Peyer's patch (tissue), 4 donors: ENCODE measurements around the gene ESAM.

Experiments used
- POLR2A ChIP-seq, 2 donors: fragments of 450-650 bp; IDR thresholded peaks; one replicate each; pipeline ENCODE4 v1.5.1; 2017; ENCODE audit warnings: antibody characterized with exemption in 2 of 2, mild to moderate bottlenecking in 2 of 2, moderate library complexity in 2 of 2
- TF ChIP-seq, protein P1 (sequence below), 6 experiments: fragments of 450-650 bp in 4 of 6; fragments of 200-600 bp in 2 of 6; sonication (generic) in 1 of 6; IDR thresholded peaks; one replicate each; pipeline ENCODE4 v1.5.1; 2017 to 2019; ENCODE audit warnings: antibody characterized with exemption in 6 of 6, mild to moderate bottlenecking in 3 of 6, moderate library complexity in 1 of 6

DNA sequence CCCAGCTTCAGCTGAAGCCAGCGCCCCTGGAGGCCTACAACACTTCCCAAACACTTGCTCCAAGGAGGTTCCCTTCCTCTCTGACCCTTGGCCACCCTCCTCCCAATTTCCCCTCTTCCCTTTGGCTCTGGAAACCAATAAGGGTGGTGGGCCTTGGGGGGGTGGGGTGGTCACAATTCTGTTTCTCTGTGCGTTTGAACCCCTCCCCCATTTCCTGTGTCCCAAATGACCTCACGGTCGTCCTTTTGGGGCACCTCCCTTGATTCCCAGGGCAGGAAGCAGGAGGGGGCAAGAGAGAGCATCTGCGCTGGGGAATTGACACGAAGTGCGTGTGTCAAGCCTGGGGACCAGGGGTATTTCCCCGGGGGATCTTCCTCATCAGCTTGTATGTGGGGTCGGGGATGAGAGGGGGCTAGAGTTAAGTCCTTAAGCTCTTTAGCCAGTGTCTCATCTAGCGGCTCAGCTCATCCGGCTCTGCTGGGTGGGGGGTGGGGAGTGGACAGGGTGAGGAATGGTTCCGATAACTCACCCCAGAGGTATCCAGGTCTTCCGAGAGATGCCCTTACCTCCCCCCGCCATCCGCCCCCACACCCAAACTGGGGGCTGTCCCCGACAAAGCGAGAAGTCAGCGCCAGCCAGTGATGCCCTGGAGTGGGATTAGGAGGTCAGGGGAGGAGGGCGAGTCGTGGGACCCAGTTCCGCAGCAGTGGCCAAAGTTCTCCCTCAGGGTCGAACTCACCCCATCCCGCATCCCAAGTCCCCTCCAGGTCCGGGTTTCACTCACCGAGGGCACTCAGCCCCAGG is 587 bp downstream of the ESAM start:
- TF ChIP-seq, protein P1, sequence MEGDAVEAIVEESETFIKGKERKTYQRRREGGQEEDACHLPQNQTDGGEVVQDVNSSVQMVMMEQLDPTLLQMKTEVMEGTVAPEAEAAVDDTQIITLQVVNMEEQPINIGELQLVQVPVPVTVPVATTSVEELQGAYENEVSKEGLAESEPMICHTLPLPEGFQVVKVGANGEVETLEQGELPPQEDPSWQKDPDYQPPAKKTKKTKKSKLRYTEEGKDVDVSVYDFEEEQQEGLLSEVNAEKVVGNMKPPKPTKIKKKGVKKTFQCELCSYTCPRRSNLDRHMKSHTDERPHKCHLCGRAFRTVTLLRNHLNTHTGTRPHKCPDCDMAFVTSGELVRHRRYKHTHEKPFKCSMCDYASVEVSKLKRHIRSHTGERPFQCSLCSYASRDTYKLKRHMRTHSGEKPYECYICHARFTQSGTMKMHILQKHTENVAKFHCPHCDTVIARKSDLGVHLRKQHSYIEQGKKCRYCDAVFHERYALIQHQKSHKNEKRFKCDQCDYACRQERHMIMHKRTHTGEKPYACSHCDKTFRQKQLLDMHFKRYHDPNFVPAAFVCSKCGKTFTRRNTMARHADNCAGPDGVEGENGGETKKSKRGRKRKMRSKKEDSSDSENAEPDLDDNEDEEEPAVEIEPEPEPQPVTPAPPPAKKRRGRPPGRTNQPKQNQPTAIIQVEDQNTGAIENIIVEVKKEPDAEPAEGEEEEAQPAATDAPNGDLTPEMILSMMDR (IDR thresholded peaks at IDR 0.05), result no peak
- no peak for TF ChIP-seq POLR2A (IDR thresholded peaks at IDR 0.05)
